Astrocyte of the hippocampus (primary cell): Measurements from ENCODE around the gene F11R.
"Not testable (repeated sequence)": the region's sequence is repeated elsewhere in the genome, so short reads cannot be mapped to it uniquely, and the experiment has no call there.

Source experiments
- DNase-seq: peaks from one replicate; pipeline ENCODE4 v3.0.0; 2011; ENCODE audit warnings: low read depth, low spot score

Gene F11R

DNA sequence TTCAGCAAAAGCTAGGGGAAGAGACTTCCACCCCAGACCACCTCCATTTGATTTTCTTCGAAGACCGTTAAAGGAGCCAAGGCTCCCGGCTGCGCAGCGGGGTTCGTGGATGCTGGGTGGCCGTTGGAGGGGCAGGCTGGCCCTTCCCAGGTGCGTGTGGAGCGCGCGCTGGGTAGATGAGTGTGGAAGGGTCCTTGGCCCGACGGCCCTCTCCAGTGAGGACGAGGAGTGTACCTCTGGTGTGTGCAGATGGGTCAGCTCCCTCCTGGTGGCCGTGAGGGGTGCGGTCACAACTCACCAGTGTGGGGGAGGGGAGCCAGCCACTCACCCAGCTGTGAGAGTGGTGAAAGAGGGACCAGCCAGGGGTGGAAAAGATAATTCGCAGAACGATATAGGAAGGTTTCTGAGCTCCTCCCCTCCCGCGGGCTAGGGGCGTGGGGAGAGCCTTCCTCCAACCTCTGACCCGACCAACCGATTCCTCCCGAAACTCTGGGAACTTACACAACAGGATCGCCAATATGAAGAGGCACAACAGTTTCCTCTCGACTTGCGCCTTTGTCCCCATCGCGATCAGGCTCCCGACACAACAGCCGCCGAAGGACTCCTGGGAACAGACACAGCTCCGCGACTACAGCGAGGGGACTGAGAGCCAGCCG lies at the start of gene F11R:
Gene F11R (minus strand): TSS at position 644 of the 656 bp plus-strand sequence. CDS start 79 bp downstream, at position 565.
- peak; percentile 46 for DNase-seq

DNA sequence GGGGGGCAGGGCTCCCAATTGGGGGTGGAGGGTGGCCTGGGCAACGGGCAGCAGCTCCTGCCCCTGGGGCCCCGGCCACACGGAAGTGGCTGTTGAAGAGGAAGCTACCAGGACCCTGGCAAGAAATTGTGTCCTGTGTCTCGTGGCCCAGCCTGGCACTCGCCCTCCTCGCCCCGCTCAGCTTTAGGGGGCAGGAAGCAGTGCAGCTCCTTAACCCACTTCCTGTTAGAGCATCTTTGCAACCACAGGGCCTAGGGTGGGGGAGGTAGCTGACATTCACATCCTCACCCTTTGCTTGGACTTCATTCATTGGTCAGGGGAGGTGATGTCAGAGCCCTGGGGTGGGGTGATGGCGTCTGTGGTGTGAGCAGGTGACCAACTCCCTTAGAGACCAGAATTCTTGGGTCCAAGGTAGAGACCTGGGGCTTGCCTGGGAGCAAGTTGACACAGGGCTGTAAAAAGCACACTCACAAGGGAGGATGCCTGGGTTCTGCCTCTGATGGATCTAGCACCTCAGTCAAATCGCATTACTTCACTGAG lies 48.8 kb upstream of the F11R start, which contains the start of gene ARHGAP30:
Gene ARHGAP30 (minus strand): TSS at position 161 of the 540 bp plus-strand sequence. CDS start 267 bp downstream, outside the sequence.
- DNase-seq = no peak

DNA sequence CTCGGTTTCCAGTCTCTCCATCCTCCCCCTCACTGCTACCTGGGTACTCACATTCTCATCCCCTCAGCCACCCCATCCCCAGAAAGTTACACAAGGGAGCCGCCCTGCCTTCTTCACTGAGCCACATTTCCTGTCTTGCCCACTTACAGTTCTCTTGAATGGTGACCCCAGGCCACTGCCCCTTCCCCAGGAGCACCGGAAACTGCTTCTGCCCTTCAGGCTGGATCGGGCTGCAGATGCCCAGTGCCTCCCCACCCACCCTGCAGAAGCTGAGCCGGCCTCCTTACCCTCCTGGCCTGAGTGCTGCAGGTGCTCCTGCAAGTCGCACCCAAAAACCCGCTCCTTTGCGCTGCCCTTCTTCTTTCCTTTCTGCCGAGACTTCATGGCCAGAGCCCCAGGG lies 48.3 kb upstream of the F11R start:
- DNase-seq = no peak

DNA sequence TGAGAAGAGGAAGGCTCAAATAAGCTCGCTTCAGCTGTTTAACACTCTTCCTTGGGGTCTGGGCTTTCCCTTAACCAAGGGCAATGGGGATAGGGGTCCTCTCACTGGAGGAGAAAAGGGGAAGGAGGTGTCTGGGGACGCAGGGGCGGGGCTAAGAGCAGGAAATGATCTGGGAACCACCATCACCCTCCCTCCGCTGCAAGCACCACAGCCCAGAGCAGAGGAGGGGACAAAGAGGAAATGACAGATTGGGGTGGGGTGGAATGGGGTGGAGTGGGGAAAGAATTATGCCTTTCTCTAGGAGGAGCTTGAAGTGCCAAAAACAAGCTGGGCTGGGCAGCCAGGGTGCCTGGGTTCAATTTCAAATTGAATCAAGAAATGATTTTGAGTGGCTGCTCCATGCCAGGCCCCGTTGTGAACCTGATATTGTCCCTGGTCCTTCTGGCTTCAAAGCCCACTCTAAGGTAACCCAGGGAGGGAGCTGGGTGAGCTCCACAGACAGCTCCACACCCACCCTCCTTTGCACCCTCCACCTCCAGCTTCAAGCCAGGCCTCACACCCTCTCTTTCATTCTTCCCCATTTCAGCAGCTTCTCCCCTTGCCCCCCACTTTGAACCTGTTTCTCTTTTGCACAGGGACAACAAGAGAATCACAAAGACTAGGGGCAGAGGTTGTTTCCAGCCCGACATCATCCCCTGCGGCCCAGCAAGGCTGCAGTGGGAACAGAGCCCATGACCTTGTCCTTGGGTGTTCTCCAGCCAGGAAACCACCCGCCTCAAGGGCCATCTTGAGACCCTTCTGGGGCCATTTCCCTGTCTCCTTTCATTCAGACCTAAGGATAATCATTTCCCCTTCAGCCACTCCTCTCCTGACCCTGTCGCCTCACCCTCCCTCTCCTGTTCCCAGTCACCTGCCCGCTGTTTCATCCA lies 47.6 kb upstream of the F11R start:
- DNase-seq = no peak

DNA sequence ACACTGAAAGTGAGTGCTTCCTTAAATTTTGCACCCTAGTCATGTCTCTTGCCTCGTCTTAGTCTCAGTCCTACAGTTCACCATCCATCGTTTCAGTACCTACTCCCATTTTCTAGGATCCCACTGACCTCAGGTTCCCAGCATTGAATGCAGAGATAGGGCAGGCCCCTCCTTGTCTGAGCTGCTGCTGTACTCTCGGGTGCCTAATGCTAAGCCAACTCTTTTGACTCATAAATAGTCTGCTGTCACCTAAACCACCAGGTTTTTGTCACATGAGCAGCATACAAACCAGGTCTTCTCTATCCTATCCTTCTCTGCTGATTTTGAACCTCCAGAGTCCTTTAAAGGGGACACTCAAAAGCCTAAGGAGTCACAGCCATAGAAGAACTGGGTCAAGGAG lies 45.7 kb upstream of the F11R start:
- no peak for DNase-seq

DNA sequence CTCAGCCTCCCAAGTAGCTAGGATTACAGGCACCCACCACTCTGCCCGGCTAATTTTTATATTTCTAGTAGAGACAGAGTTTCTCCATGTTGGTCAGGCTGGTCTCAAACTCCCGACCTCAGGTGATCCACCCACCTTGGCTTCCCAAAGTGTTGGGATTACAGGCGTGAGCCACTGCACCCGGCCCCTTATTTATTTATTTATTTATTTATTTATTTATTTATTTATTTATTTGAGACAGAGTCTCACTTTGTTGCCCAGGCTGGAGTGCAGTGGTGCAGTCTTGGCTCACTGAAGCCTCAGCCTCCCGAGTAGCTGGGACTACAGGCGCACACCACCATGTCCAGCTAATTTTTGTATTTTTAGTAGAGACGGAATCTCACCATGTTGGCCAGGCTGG lies 44.7 kb upstream of the F11R start:
- DNase-seq = not testable (repeated sequence)

DNA sequence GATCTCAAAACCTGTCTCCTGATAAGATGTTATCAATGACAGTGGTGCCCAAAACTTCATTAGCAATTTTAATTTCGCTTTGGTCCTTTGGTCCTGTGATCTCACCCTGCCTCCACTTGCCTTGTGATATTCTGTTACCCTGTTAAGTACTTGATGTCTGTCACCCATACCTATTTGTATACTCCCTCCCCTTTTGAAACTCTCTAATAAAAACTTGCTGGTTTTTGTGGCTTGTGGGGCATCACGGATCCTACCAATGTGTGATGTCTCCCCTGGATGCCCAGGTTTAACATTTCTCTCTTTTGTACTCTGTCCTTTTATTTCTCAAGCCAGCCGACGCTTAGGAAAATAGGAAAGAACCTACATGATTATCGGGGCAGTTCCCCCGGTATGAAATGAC lies 43.0 kb upstream of the F11R start:
- not testable (repeated sequence) for DNase-seq

DNA sequence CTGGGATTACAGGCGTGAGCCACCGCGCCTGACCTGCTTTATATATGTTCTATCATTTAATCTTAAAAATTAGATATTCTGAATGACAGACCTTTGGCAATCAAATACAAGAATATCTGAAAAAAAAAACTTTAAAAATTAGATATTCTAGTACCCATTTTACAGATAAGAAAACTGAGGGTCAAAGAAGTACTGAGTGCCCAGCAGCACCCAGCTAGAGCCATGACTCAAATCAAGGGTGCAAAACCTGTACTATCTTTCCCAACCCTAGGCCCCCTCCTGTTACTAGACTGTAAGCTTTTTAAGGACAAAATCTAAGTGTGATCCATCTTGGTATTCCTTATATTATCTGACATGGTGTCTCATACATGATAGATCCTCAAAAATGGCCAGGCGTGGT lies 40.5 kb upstream of the F11R start:
- DNase-seq = no peak

DNA sequence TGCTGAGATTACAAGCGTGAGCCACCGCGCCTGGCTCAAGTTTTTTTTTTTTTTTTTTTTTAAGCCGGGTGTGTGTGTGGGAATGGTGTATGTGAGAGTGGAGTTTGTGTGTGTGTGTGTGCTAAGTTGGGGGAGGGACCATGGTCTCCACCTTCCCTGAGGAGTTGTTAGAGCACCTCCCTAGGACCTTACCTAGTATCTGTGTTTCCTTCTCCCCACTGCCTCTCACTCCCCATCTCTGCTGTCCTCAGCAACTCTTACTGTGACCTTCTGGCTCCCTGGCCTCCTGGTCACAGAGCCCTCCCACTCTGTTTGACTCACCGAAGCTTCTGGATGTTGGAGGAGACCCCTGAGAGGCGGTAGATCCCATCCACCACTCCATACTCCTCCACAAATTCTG lies 38.3 kb upstream of the F11R start:
- DNase-seq = no peak

DNA sequence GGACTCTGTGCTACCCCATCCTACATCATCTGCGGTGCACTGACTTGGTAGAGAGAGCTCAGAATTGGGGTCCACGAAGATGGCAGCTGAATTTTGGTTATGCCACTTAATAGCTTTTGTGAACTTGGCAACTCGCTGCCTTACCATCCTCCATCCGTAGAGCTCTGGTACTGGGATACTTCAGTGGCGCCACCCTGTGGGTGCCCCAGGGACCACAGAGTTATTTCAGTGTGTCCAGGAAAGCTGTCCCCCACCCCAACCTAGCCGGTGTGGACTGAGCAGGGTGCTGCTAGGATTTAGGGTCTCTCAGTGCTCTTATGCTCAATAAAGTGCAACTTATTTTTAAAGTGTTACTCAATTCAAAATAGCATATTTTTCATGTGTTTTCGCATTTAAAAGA lies 33.9 kb upstream of the F11R start:
- DNase-seq = no peak

DNA sequence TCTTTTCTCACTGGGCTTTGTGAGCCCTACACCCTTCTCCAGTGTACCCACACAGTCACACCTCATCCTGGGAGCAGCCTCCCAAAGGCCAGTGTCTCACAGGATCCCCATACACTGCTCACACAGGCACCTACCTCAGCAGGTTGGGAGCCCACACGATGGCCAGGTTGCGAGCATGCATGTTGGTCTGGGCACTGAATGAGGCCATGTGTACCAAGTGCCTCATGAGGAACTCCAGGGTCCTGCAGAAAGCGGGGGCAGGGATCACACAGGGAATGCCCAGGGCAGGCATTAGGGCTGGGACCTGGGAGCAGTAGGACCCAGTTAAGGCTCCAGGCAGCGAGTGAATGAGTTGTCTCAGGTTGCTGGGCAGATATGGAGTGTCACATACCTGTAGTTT lies 33.3 kb upstream of the F11R start:
- DNase-seq = no peak

DNA sequence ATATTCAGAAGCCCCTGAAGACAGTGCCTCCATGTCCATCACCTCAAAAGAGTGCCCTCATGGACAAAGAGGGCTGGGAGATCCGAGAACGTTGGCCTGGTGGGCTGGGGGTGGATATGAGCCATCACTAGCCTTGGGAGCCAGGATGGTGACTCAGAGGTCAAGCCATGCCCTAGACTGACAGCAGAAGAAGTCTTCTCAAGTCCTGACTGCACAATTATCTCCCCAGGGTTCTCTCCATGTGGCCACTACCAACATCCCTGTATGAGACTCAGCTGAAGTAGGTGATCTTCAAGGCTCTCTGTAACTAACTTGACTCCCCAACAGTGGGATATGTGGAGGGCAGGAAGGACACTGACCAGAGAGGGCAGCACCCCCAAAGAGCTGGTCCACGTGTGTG lies 31.9 kb upstream of the F11R start:
- no peak for DNase-seq

DNA sequence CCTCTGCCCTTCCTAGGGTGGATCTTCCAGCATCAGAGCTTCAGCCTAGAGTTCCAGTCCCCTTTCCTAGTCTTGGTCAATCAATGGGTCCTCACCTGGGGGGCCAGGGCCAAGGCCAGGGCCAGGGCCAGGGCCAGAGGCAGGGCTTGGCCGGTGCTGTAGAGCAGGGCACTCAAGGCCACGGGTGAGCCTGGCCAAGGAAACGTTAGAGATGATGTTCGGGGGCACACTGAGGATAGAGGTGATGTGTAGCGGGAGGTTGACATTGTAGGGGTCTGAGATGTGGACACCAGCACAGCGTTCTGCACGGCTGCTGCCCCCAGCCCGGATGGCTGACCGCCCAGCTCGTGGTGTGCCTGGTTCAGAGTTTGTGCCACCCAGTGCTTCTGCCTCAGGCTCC lies 30.3 kb upstream of the F11R start:
- no peak for DNase-seq

DNA sequence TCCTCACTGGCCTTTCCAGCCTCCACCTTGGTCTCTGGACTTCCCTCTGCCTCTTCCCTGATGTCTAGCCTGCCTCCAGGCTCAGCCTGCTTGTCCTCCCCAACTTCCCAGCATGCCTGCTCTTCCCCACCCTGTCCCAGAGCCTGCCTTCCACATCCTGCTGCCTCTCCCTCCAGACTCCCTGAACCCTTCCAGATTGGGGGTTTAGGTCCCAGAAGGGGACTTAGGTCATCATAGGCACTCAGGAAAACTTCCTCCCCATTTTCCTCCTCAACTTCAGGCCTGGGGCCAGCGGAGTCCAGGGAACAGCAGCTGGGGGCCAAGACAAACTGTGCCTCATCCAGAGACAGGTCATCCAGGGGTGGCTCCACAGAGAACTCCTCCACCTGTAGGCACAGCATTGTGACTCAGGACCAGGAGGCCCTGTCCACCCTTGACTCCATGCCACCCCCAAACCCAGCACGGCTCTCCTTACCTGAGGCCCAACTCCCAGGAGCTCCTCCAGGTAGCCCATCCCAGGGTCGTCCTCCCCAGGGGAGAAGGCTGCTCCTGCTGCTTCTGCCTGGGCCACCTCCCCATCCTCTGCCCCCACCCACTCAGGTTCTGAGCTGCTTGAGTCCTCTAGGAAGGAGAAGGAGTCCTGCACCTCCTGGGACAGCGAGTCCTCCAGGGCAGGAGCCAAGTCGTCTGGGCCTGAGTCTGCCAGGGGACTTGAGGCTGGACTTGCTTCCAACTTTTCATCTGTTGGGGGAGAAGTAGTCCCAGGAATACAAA lies 28.2 kb upstream of the F11R start:
- DNase-seq = no peak

DNA sequence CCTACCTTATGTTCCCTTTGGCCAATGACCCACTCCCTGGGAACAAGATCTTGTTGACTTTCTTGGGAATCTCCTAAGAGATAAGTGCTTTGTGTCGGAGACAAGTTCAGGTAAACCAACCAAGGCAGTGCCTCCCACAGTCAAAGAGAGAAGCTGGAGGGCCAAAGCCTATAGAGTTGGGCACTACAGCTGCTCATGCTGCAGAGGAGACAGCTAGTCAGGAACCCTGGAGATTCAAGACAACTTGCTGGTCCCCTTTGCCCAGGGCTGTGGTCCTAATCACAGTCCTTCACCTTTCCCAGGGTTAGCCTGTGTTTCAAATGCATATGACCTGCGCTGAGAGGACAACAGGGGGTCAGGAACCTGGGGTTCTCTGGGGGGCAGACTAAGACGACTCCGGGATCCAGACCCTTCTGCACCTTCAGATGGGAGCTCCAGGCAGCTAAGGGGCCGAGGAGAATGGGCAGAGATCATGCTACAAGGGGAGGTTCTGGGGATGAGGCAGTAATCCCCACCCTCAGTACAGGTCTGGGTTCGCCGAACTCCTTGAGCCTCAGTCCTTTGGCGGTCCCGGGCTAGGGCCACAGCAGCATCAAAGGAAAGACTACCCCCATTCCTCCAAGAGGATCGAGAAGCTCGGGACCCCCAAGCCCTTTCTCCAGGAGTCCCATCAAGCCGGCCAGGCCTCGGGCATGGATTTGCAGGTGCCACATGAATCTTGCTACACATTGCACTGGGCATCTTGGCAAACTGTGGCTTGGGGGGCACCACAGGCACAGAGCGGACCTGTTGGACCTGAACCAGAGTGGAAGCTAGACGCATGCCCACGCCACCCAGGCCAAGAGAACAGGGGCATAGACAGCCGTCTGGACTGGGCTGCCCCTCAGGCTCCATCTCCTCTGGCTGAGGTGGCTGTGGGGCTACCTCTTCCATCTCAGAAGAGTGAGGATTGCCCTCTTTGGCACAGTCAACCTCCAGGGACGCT lies 26.8 kb upstream of the F11R start:
- DNase-seq = no peak

DNA sequence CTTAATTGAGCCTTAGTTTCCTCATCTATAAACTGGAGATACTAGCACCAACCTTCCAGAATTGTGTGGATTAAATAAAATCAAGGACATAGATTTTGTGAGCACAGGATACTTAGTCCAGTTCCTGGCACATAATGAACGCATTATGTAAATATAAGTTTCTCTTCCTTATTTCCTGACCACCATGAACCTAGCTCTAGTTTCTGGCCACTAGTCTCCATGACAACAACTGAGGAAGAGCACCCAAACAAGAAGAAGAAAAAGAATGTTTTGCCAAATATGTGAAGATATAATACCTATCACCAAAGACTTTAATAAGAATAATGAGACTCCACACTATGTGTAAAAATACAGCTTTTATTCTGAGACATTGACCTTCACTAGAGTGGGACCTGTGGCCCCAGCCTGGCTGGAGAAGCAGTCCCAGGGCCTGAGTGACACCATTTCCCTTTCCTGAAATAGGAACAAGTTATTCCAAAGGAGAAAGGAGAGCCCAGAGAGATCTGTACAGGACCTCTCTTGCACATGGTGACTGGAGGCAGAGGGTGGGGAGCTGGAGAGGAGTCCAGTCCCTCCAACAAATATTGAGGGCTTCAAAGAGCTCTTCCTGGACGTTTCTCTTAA lies 25.8 kb upstream of the F11R start:
- no peak for DNase-seq

DNA sequence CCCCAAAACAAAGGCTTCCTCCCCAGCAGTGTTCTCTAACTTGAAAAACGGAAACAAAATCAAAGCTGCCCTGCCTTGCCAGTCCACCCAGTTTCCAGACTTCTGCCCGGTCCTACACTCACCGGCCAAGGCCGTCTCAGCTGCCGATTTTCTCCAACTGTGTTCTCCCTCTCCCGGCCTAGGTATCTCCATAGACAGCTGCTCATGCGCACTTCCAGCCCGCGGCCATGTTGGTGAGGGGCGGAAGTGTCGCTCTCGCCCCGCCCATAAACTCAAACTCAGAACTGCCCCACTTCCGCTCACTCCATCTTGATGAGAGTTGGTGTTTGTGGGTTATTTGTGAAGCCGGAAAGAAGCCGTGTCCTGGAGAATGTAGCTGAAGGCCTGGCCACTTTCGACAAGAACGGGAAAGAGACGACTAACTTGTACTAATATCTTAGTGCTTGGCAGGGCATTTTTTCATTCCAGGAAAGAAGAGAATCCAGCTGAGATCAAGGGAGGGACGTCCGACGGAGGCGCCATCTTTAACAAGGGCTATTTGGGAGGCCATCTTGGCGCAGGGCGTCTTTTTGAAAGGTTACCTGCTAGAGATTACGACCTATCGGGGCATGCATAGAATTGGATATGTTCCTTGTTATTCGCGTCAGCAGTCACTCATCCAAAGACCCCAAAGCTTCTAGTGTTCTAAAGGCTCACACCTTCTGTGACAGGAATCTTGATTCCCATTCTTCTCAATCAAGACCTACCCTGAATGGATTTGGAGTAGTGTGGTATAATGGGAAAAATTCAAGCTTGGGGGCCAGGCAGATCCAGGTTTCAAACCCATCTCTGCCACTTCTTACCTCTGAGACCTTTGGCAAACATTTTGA lies 25.0 kb upstream of the F11R start, which contains the start of gene USF1:
Gene USF1 (minus strand): TSS at position 242 of the 869 bp plus-strand sequence. CDS start 2,702 bp downstream, outside the sequence.
- peak; percentile 98 for DNase-seq

DNA sequence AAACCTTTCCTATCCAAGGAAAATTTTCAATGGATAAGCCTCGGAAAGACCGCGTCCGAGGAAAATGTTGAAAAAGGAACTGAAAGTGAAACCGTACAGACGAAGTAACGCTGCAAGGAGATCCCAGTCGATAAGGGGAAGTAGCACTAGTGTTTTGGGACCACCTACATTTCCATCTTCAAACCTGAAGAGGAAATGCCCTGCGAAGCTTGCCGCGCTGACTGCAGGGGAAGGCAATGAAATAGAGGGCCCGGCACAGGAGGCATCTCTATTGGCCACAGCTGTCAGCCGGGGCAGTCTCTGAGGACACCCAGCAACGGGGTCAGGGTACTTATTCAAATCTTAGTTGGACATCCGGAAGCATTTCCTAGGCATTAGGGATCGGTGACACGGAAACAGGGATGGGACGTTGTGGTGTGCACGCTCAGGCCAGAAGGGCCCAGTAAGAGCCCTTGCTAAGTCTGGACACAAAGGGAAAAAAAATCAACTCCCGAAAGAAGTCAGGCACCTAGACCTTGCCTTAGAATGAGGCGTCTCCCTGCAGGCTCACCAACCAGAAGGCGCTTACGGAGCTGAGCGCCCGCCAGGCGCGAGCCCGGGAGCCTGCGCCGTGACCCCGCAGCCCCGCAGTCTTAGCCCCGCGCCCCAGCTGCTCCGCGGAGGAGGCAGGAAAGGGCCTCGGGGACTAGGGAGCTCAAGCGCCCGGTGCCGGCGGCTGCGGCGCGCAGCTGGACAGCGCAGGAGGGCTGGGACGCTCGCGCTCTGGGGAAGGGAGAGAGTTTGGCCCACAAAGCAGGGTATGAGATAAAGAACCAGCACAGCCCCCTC lies 24.2 kb upstream of the F11R start:
- peak; percentile 68 for DNase-seq
